GM18870 (cell line): ENCODE results near the gene LCMT1.
"Not testable (repeated sequence)": the region's sequence is repeated elsewhere in the genome, so short reads cannot be mapped to it uniquely, and the experiment has no call there.

Source experiments
- ATAC-seq: cut with Tn5 transposase; IDR thresholded peaks from one replicate; pipeline ENCODE4 v1.9.1; 2021; ENCODE audit warnings: moderate library complexity; ENCODE audit not compliant: unreplicated experiment

LCMT1 gene

GRCh38 chr16:25111403-25112166, at the start of gene LCMT1:
LCMT1 (plus strand) TSS chr16:25111742; CDS start chr16:25111884, 142 bp downstream.
- ATAC-seq = peak; percentile 88

GRCh38 chr16:25063102-25063501, 48.4 kb upstream of the LCMT1 start:
- ATAC-seq = no peak

GRCh38 chr16:25063865-25064264, 47.7 kb upstream of the LCMT1 start:
- no peak for ATAC-seq

- not testable (repeated sequence) for ATAC-seq
These were observed 47.3 kb upstream of the LCMT1 start for GRCh38 chr16:25064281-25064680.

- no peak for ATAC-seq
These were observed 46.6 kb upstream of the LCMT1 start for GRCh38 chr16:25064937-25065336.

GRCh38 chr16:25065899-25066298, 45.6 kb upstream of the LCMT1 start:
- no peak for ATAC-seq

GRCh38 chr16:25066426-25066746, 45.2 kb upstream of the LCMT1 start:
- no peak for ATAC-seq

GRCh38 chr16:25066747-25067631, 44.6 kb upstream of the LCMT1 start:
- peak; percentile 42 for ATAC-seq

GRCh38 chr16:25073854-25074253, 37.7 kb upstream of the LCMT1 start:
- no peak for ATAC-seq

GRCh38 chr16:25078386-25078978, 33.1 kb upstream of the LCMT1 start:
- no peak for ATAC-seq

- ATAC-seq = no peak
These were observed 31.7 kb upstream of the LCMT1 start for GRCh38 chr16:25079637-25080378.

- no peak for ATAC-seq
These were observed 31.0 kb upstream of the LCMT1 start for GRCh38 chr16:25080420-25081131.

GRCh38 chr16:25081702-25082101, 29.8 kb upstream of the LCMT1 start:
- no peak for ATAC-seq

- no peak for ATAC-seq
These were observed 28.5 kb upstream of the LCMT1 start for GRCh38 chr16:25083065-25083464.

- no peak for ATAC-seq
These were observed 27.8 kb upstream of the LCMT1 start for GRCh38 chr16:25083701-25084100.

- ATAC-seq = no peak
These were observed 26.7 kb upstream of the LCMT1 start for GRCh38 chr16:25084797-25085196.

- ATAC-seq = no peak
These were observed 23.8 kb upstream of the LCMT1 start for GRCh38 chr16:25087761-25088160.

GRCh38 chr16:25089351-25089750, 22.2 kb upstream of the LCMT1 start:
- no peak for ATAC-seq

GRCh38 chr16:25092441-25092840, 19.1 kb upstream of the LCMT1 start:
- ATAC-seq = no peak
